ENCODE results near the gene FOSL1. TPM values are rescaled to one million over a fixed set of nuclear protein-coding genes. Genes with fewer than 3 reads are reported as not detected.

Gene FOSL1
- total RNA-seq, 1 experiment from 2014 or later, result 20.5 TPM

GRCh38 chr11:65911682-65912568 is 11.7 kb upstream of the FOSL1 start (continued):
- TF ChIP-seq AR (CRISPR knock-in tag; IDR thresholded peaks at IDR 0.05), result no peak
- TF ChIP-seq ZNF396 (CRISPR knock-in tag; IDR thresholded peaks at IDR 0.05; ENCODE audit: borderline replicate concordance), result no peak
- TF ChIP-seq ETV6 (CRISPR knock-in tag; IDR thresholded peaks at IDR 0.05), result no peak
- no peak for TF ChIP-seq ZNF263 (CRISPR knock-in tag; IDR thresholded peaks at IDR 0.05; ENCODE audit: low read depth)
- peak; percentile 47 for TF ChIP-seq FOXP1 (CRISPR knock-in tag; IDR thresholded peaks at IDR 0.05; ENCODE audit: borderline replicate concordance)
- no peak for TF ChIP-seq E2F4 (CRISPR knock-in tag; IDR thresholded peaks at IDR 0.05; ENCODE audit: borderline replicate concordance, low read depth)
- 0 out of 2 replicates have a peak, but pooled peaks have one; percentile 62 for TF ChIP-seq E2F5 (CRISPR knock-in tag; IDR thresholded peaks at IDR 0.05)
- TF ChIP-seq MYBL2 (CRISPR knock-in tag; IDR thresholded peaks at IDR 0.05), result no peak
- TF ChIP-seq SP1 (CRISPR knock-in tag; conservative IDR thresholded peaks at IDR 0.05), result peak; percentile 36; the same call in 1 of the 2 replicates
- TF ChIP-seq HMGA2 (CRISPR knock-in tag; IDR thresholded peaks at IDR 0.05), result no peak
- TF ChIP-seq TEAD1 (CRISPR knock-in tag; IDR thresholded peaks at IDR 0.05), result 0 out of 2 replicates have a peak, but pooled peaks have one; percentile 32
- no peak for TF ChIP-seq ZNF423 (CRISPR knock-in tag; IDR thresholded peaks at IDR 0.05)

- CTCF ChIA-PET, result interaction anchor here (1.0 to 2.1 kb wide), 5 partner anchors 17 to 48 kb away, joined by 3 to 15 read pairs (median 4); partner anchors contain the start of genes CCDC85B, FIBP and MUS81
- peaks cover 5% of the 10 kb centered on the region for H3K4me1 Mint-ChIP-seq
- H3K27ac Mint-ChIP-seq, result no peak overlapping the region
- no peak for ATAC-seq
- H3K9me3 Mint-ChIP-seq, result no peaks in the 10 kb centered on the region
- H3K27me3 Mint-ChIP-seq (ENCODE audit: low read depth), result peaks cover 50% of the 10 kb centered on the region
- no peaks in the 10 kb centered on the region for H3K36me3 Mint-ChIP-seq
- DNase-seq (ENCODE audit: low spot score), result no peak
- POLR2A ChIA-PET, result interaction anchor here (0.6 kb wide), 2 partner anchors 17 to 93 kb away, joined by 3 to 5 read pairs; no protein-coding TSS in a partner anchor
- no peak overlapping the region for H3K4me3 Mint-ChIP-seq
- no peak for TF ChIP-seq ZNF532 (CRISPR knock-in tag; IDR thresholded peaks at IDR 0.05; ENCODE audit: borderline replicate concordance)
- TF ChIP-seq ATF2 (CRISPR knock-in tag; IDR thresholded peaks at IDR 0.05; ENCODE audit: borderline replicate concordance, low read depth), result no peak
- no peak for TF ChIP-seq ZNF121 (CRISPR knock-in tag; IDR thresholded peaks at IDR 0.05)
- no peak for TF ChIP-seq ETV6 (CRISPR knock-in tag; IDR thresholded peaks at IDR 0.05)
- TF ChIP-seq MLX (CRISPR knock-in tag; IDR thresholded peaks at IDR 0.05), result no peak
- no peak for TF ChIP-seq ERG (CRISPR knock-in tag; IDR thresholded peaks at IDR 0.05)
- TF ChIP-seq FOXP1 (CRISPR knock-in tag; IDR thresholded peaks at IDR 0.05; ENCODE audit: borderline replicate concordance), result no peak
- TF ChIP-seq KAT7 (CRISPR knock-in tag; IDR thresholded peaks at IDR 0.05; ENCODE audit: borderline replicate concordance), result no peak
- TF ChIP-seq SP1 (CRISPR knock-in tag; conservative IDR thresholded peaks at IDR 0.05), result no peak
- TF ChIP-seq HMGXB4 (CRISPR knock-in tag; IDR thresholded peaks at IDR 0.05), result no peak
Measured at GRCh38 chr11:65907878-65908277, 7.7 kb upstream of the FOSL1 start.
